Breast epithelium (tissue), 3 donors: ENCODE measurements around the gene C11orf24.

Experiments used
- CTCF ChIP-seq, 3 donors: fragments of 450-650 bp; IDR thresholded peaks; one replicate each; pipeline ENCODE4 v1.5.1; 2016 to 2017; ENCODE audit warnings: antibody characterized with exemption in 3 of 3, mild to moderate bottlenecking in 3 of 3, moderate library complexity in 3 of 3
- POLR2A ChIP-seq: fragments of 450-650 bp; IDR thresholded peaks from one replicate; pipeline ENCODE4 v1.6.1; 2016; ENCODE audit warnings: antibody characterized with exemption, mild to moderate bottlenecking, moderate library complexity
- POLR2AphosphoS5 ChIP-seq, 3 donors: sonication (generic); formaldehyde crosslinking; IDR thresholded peaks; one replicate each; pipeline ENCODE4 v1.6.1; 2017; ENCODE audit warnings: antibody characterized with exemption in 3 of 3

DNA sequence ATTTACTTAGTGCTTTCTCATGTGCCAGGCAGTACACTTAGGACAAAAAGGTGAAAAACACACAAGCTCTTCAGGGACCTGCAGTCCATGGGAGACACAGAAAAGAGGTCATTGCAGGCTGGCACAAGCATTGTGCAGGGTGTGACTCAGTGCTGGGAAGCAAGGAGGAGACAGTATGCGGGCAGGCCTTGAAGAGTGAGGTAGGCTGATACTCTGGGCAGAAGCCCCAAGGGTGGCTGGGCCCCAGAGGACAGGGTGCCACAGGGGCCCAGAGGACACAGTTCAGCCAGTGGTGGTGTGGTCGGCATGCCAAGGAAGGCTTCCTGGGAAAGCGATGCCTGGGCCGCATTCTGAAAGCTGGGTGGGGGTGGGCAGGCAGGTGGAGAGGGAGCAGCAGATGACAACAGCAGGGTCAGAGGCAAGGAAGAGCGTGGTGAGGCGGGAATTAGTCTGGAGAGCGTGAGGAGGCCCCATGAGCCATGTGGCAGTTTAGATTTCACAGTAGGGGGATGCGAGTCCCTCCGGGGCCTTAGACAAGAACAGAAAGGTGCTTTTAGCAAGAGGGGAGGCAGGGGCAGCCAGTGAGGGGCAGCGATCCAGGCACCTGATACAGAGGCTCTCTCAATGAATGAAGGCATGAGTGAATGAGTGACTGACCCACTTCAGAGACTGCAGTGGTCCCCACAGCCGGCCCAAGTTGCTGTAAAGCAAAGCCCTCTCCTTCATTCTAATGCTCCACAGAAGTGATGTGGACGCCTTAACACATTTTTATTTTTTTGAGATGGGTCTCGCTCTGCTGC, 6.8 kb downstream of the C11orf24 start:
- TF ChIP-seq POLR2A (no peak), CTCF (IDR thresholded peaks at IDR 0.05) (no peak), POLR2AphosphoS5 (IDR thresholded peaks at IDR 0.05) (no peak)
